Measurements from ENCODE around the gene UBR4. TPM values are rescaled to one million over a fixed set of nuclear protein-coding genes. Genes with fewer than 3 reads are reported as not detected.

Gene UBR4
- total RNA-seq, 1 donor from 2014 or later = 95.7 TPM

DNA sequence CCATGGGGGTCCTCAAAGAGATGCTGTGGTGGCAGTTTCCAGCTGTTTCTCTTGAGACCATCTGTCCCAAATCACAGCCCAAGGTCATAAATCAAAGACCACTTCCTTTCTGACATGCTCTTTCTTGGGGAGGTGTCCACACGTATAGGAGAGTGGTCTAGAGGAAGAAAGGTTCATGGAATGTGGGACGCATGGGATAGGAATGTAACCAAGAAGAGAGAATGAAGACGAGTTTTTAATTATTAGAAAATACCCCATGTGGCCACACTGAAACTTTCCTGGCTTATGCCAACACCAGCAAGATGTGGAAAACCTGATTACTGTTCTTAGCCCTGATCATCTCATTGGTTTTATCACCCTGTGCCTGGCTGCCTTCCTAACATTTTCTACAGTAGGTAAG, 129.3 kb downstream of the UBR4 start:
- no peak for DNase-seq (ENCODE audit: low spot score)
- intact Hi-C loops (cut with DNase I) = loop anchor here (5.0 kb wide), 2 partner anchors 128 to 173 kb away; no protein-coding TSS in a partner anchor

DNA sequence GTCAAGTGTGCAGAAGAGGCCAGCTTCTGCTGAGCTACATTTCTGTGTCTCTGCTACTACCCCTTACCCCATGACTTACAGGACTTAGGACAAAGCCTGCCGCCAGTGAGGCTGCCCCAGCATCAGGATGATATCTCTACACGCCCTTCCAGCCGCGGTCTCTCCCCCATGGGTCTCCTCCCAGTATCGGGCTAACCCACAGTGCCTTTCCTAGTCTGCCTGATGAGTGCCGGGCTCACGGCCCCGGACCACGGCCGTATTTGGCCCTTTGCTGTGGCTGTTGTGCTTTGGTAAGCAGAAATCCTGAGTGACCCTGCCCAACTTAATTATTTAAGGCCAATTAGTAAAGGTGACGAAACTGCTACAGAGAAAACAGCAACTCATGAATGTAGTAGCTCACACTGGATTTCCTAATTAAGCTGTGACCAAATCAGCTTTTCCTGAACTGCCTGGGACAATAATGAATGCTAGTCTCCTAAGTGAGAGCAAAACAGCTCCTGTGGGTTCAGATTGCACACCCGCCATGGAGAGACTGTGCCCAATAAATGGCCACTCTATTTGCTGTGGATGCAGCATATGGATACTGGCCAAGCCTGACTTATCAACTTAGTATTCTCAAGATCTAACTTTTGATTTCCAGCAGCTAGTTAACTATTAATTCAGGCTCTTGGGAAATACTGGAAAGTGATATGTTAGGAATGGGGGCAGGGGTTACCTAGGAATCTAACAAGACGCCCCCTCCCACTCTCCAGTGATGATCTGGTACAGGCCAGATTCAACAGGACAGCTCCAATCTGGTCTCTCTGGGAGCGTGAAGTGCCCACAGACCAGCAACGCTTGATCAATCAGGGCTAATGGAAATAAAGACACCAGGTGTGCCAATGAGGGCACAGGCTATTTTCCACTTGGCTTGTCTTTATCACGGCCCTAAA, 130.3 kb downstream of the UBR4 start:
- intact Hi-C loops (cut with DNase I) = loop anchor here (5.0 kb wide), 2 partner anchors 128 to 173 kb away; no protein-coding TSS in a partner anchor
- no peak for DNase-seq (ENCODE audit: low spot score)

DNA sequence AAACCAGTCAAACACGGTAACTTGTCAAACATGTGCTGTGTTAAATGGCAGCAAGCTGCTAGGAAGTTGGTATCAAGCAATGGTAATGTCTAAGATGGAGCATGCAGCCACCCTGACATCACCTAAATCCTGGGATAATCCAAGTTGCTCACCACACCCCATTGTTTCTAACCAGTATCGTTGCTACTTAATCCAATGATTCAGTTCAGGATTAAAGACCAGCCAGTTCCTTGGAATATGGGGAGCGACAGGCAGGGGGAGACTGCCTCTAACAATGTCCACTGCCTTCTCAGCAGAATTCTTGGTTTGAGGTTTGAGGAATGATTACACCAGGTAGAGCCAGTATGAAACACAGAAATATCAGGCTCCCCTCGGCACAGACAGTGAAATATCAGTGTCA, 131.5 kb downstream of the UBR4 start:
- intact Hi-C loops (cut with DNase I) = no loop called here

DNA sequence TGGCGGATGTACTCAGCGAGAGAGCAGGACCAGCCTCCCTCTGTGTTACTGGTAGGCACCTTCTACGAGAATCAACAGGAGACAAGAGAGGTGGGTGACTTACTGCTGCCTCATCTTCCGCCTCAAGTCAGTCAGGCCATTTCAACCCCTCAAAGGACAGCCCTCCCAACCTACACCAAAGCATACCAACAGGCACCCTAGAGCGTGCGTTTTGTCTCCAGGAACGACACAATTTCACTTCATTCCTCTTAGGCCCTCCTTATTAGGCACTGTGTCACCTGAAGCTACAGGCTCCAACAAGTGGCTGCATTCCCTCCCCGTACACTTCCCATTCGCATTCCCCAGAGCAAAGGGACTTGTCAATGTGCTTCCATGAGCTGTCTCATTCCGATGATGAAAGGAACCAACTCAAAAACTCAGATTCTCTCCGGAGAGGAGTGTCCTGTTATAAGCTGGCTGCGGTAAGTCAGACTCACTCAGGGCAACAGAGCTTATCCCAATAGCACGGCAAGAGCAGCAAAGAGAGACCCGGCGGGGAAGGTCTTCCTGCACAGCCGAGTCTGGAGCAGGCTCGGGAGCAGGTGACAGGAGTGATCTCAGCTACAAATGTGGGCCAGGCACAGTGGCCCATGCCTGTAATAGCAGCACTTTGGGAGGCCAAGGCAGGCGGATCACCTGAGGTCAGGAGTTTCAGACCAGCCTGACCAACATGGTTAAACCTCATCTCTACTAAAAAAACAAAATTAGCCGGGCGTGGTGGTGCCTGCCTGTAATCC, 133.0 kb downstream of the UBR4 start:
- intact Hi-C loops (cut with DNase I) = no loop called here
- no peak for DNase-seq (ENCODE audit: low spot score)

More for the DNA sequence above, 131.5 kb downstream of the UBR4 start:
- DNase-seq (ENCODE audit: low spot score) = no peak

DNA sequence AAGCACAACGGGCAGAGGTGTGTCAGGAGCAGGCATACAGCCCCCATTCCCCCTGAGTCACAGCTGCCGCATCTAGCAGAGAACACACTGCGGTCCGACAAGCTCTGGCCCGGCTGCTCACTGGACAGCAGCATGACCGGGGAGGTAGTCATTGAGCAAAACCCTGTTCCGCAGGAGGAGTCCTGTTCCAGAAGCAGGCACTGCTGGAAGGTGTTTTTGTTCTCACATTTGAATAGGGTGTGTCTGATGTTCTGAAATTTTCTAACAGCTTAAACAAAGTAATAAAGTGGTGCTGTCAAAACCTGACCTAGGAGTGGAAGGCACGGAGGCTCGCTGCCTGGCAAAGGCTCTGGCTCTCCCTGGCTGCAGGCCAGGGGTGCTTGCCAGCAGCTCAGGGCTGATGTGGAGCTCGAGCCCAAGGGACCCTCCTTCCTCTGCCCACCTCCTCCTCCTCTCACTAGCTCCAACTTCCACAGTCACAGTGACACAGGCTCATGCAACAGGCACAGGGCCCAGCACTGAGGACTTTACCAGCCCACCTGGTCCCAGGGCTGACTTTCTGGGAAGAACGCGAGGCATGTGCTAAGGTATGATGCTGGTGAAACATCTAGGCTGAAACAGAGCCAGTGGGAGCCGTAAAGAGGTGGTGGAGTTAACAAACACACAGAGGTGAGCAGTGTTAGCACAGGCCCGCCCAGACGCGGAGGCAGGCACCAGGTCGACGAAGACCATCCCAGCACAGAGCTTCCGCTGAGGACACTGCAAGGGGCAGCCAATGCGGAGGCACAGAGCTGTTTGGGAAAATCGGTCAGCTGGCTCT, 135.0 kb downstream of the UBR4 start:
- intact Hi-C loops (cut with DNase I) = no loop called here

DNA sequence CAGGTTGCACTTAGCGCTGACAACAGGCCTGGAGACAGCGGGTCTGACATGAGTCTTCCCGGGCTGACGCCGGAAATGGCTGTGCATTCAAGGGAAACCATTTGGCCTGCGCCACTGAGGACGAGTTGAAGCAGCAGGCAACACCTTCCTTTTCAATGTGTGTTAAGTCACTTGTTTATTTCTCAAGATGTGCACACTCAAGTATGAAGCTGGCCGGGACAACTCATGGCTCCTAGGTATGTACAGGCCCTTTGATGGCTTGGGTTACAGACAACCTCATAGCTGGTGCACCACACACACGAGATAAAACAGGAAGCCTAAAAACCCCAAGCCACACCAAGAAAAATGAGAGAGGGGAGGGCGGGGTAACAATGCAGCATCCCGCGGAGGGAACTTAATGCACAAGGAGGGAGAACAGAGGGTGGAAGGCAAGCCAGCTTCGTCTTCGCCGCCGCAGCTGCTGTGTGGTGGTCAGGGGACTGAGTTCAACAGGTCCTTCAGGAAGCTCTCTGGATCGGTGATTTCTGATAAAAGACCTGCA, 135.6 kb downstream of the UBR4 start:
- no peak for DNase-seq (ENCODE audit: low spot score)
- intact Hi-C loops (cut with DNase I) = no loop called here

More for the DNA sequence above, 135.0 kb downstream of the UBR4 start:
- no peak for DNase-seq (ENCODE audit: low spot score)

DNA sequence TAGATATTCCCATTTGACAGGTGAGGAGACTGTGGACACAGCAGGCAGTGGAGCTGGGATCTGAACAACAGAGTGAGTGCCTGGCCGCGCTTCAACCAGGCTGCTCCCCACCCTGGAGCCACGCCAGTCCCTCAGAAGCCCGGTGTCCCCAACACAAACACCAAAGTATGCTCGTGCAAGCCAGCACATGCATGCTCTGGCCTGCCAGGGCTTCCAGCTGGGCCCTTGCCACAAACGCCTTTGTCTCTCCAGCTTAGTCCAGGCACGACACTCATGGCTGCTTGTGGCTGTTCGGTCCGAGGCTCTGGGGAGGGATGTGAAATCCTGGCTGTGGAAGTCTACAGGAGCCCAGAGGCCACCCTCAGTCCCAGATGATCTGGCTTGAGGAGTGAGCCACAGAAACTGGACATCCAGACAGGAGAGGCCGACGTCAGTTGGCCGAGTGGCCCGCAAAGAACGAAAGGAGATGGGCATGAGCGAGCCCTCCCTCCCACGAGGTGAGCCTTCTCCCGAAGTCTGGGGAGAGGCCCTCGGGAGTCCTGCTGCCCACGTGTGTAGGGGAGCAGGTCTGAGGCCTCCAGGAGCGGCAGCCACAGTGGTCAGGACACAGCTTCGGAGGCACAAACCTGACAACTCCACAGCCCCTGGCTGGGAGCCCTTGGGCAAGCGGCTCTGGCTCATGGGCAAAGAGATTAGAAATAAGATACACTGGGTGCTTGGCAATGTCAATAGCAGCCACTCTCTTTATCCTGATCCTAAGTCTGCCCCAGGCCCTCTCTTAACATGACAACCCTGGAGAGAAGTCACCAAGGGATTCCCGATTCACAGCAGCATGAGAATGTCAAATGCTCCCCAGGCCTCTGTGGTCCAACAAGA, 136.5 kb downstream of the UBR4 start:
- DNase-seq (ENCODE audit: low spot score) = no peak
- intact Hi-C loops (cut with DNase I) = no loop called here

DNA sequence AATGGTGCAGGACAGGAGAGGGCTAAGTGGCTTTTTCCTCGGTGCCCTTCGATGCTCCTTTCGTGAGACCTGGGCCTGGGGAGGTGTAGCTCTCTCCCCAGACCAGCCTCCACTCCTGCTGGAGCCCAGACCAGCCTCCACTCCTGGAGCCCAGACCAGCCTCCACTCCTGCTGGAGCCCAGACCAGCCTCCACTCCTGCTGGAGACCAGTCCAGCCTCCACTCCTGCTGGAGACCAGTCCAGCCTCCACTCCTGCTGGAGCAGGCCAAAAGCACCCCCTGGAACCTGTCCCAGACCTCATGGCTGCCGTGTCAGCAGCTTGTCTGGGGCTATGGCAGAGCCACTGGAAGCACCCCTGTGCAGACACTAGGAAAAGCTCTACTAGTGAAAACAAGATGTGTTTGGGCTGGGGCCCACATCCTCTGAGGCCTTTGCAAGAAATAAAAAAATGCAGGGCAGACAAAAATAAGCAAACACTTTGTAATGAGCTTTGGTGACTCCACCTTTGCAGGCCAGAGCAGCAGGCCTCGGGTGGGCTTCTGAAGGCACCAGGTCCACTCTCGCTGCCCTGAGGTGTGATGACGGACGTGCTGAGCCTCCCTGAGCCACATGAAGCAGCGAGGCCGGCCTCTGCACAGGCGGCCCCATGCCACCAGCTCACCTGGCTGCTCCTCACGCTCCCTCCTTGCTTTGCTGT, 137.6 kb downstream of the UBR4 start:
- intact Hi-C loops (cut with DNase I) = no loop called here
- no peak for DNase-seq (ENCODE audit: low spot score)

DNA sequence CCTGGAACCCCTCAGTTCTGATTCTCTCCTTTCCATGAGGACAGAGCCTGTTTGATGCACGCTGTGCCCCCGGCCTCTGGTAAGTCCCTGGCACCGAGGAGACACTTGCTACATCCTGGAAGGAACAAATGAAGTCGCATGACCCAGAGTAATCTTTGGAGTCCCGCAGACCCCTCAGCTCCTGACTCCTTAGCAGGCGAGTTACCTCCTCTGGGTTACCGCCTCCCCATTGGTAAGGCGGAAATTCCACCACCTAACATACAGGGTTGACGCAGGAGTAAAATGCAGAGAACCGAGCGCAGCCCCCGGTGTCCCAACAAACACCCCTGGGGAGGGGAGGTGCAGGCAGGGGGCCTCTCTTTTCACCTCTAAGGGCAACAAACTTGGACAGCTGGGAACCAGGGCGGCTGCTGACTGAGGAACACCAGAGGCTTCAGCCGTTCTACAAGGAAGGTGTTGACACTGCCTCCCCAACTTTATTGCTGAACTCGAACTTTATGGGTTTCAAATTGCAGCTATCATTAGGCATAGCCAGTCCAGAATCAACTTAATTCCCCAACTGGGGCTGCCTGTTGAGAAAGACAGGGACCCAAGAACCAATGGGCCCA, 138.3 kb downstream of the UBR4 start:
- DNase-seq (ENCODE audit: low spot score) = no peak
- intact Hi-C loops (cut with DNase I) = no loop called here

DNA sequence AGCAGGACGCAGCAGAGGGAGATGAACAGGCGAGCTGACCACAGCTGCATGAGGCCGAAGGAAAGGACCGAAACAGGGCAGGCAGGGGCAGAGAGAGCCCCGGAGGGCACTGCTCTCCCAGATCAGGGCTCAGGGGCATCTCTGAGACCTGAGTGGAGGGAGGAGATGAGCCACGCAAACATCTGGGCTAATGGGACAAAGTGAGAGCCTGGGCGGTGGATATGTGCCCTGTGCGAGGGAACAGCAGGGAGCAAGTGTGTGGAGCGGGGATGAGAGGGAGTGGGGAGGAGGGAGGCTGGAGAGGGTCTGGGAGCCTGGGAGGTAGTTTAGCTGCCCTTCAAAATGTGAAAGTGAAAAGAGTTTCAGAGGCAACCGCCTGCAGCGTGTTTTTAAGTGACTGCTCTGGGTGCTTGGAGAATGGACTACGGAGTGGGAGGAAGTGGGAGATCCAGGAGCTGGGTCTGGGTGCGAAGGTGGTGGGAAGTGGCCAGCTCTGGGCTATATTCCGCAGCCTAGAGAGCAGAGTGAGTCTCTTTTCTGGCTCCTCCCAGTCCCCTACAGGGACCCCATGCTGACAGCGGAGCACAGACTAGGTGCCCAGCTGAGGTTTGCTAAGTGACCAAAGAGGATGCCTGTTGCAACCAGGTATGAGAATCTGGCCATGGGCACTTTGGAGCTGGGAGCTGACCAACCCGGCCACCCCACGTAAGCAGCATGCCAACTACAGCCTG, 139.0 kb downstream of the UBR4 start:
- intact Hi-C loops (cut with DNase I) = no loop called here

DNA sequence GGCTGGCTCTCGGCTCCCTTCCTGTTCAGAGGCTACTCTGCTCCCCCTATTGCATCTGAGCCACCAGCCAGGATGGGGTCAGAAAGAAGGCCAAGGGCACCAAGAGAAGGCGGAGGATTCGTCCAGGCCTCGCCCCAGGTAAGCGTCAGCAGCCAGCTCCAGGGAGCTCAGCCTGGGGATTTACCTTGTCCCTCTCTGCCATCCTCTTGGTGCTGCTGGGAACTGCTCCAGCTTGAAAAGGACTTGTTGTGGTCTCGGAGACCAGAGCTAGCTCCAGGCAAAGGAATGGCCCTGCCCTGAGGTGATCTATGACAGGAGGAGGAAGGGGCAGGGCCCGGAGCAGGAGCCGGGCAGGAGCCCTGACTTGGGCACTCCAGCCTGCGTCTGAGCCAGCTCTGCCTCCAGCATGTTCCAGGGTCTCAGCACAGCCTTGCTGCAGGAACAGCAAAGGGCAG, 139.8 kb downstream of the UBR4 start:
- intact Hi-C loops (cut with DNase I) = no loop called here
- DNase-seq (ENCODE audit: low spot score) = no peak

More for the DNA sequence above, 139.0 kb downstream of the UBR4 start:
- no peak for DNase-seq (ENCODE audit: low spot score)

DNA sequence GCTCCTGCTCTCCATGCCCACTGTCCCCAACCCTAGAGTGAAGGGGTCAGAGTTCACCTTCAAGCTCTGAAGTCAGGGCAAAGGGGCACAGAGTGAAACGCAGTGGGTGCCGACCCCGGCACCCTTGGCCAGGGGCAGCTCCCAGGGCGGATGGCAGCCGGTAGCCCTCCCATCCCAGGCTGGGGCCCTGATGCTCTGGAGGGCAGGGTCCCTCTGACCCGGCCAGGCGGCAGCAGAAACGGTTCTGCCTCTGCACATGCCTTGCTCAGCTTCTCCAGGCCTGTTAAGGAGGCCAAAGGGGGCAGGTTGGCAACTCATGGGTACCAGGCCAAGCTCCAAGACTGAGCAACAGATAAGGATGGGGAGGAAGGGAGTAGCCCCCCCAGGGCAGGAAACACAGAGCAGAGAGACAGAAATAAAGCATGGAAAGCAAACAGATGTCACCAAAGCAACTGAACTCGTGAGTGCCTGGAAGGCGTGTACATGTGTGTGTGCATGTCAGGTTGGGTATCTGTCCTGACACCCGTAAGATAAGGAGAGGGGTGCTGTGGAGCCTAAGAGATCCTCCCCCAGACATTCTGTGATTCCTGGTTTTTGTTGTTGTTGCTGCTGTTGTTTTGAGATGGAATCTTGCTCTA, 141.3 kb downstream of the UBR4 start:
- intact Hi-C loops (cut with DNase I) = no loop called here
- DNase-seq (ENCODE audit: low spot score) = no peak

DNA sequence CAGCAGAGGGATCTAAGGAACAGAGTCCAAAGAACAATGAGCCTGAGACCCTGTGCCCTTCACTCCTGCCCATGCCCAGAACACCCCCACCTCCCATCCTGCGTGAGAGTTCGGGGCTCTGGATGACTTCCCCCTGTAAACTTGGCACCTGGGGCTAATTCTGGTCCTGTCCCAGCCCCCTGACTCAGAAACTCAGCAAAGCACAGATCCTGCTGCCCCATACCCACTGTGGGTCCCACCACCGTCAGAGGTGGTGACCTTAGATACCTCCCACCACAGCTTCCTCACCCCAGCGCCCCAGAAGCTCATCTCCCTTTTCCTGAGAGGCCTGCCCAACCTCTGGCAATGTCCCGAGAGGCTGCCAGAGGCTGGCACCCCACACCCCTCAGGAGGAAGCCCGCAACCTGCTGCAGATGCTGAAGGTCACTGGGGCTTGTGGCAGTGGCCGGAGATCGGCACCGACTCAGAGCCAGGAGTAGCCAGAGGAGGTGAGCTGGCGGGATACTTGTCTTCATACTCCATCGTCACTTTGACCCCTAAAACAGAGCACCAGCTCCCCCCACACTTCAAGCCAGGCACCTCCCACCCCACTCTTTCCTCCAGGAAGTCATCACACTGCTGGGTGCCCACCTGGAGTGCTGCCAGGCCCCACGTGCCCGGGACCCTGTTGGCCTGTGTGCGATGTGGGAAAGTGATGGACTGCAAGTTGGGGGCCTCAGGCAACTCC, 142.0 kb downstream of the UBR4 start:
- no peak for DNase-seq (ENCODE audit: low spot score)
- intact Hi-C loops (cut with DNase I) = no loop called here

DNA sequence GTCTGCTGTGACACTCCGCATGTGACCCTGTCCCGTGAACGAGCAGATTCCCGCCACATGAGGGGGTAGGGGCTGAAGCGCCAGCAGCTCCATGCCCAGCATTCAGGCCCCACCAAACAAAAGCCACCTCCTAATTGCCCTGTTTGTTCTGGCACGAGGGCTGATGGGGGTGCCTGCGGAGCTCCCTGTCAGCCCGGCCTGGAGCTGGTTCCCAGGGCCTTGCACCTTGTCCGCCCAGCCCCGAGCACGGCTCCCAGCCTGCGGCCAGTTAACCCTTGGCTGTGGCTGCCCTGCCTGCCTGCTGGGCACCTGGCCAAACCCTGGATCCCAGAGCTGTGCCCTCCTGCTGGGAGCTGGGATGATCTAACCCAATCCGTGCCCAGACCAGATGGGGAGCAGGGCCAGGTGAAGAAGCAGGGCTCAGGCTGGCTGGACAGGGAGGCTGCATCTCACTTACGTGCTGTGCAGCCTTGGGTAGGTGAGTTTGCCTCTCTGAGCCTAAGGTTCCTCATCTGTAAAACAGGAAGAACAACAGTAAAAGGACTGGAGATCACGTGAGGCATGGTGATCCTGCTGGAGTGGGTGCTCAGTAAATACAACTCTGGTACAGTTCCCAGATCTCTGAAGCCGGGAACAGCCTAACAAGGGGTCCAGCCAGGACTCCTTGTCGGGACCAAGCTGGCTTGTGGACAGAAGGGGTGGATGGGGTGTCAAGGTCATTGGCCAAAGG, 142.7 kb downstream of the UBR4 start:
- no peak for DNase-seq (ENCODE audit: low spot score)
- intact Hi-C loops (cut with DNase I) = no loop called here

DNA sequence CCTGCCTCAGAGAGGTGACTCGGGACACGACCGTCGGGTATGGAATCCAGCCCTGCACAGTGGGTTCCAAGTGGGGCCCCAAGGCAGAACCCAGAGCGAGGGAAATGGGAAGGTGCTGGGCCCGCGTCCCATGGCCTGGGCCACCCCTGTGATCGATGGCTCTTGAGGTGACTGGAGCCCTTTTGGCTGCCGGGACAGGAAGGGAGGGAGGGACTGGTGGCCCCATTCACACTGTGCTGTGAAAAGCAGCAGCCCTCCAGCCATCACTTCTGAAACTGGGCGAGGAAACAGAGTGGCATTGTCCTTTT, 143.2 kb downstream of the UBR4 start:
- no peak for DNase-seq (ENCODE audit: low spot score)
- intact Hi-C loops (cut with DNase I) = no loop called here

All from cardiac septum (tissue), 1 donor.